Esophagus muscularis mucosa (tissue), 4 donors: ENCODE measurements around the gene SGF29.

Experiments used
- CTCF ChIP-seq, 3 experiments: fragments of 200-600 bp in 2 of 3; fragments of 450-650 bp in 1 of 3; sonication (generic) in 2 of 3; IDR thresholded peaks; one replicate each; pipeline ENCODE4 v1.5.1; 2017 to 2019; ENCODE audit warnings: antibody characterized with exemption in 3 of 3, mild to moderate bottlenecking in 2 of 3, moderate library complexity in 1 of 3
- EP300 ChIP-seq: sonication (generic); formaldehyde crosslinking; IDR thresholded peaks from one replicate; pipeline ENCODE4 v1.6.1; 2017; ENCODE audit warnings: antibody characterized with exemption
- POLR2A ChIP-seq: fragments of 450-650 bp; IDR thresholded peaks from one replicate; pipeline ENCODE4 v1.6.1; 2017; ENCODE audit warnings: antibody characterized with exemption, moderate library complexity, mild to moderate bottlenecking, low read depth
- POLR2AphosphoS5 ChIP-seq, 2 donors: sonication (generic); formaldehyde crosslinking; IDR thresholded peaks; one replicate each; pipeline ENCODE4 v1.6.1; 2017; ENCODE audit warnings: antibody characterized with exemption in 2 of 2

- TF ChIP-seq CTCF (IDR thresholded peaks at IDR 0.05) (no peak), POLR2A (no peak), POLR2AphosphoS5 (IDR thresholded peaks at IDR 0.05) (no peak), EP300 (no peak)
These were observed 16.4 kb downstream of the SGF29 start for GRCh38 chr16:28569968-28570752.
